AG09309 (cell line): ENCODE measurements around the gene STOM.

Experiments used
- DNase-seq: peaks from one replicate; pipeline ENCODE4 v3.0.0-alpha.2; 2010; ENCODE audit warnings: low read depth
- H3K4me3 ChIP-seq: 2 replicates; pipeline ENCODE4 v1.5.1; 2011; ENCODE audit warnings: mild to moderate bottlenecking, low read depth, low read length, moderate library complexity; ENCODE audit not compliant: control insufficient read depth
- CTCF ChIP-seq: IDR thresholded peaks from 2 replicates; pipeline ENCODE4 v1.5.1; 2011; ENCODE audit warnings: mild to moderate bottlenecking, low read depth, low read length, inconsistent platforms; ENCODE audit not compliant: insufficient read depth, control insufficient read depth; ENCODE audit errors: missing control alignments

Gene STOM

GRCh38 chr9:121322037-121322736, 47.9 kb downstream of the STOM start:
- no peak overlapping the region for H3K4me3 ChIP-seq
- DNase-seq = peak; percentile 90
- no peak for TF ChIP-seq CTCF

- no peak for TF ChIP-seq CTCF
- no peak for DNase-seq
Measured at GRCh38 chr9:121321016-121321503, 49.0 kb downstream of the STOM start.

GRCh38 chr9:121319383-121319780, 50.7 kb downstream of the STOM start:
- no peak for DNase-seq
- no peak for TF ChIP-seq CTCF
- no peak overlapping the region for H3K4me3 ChIP-seq

More at GRCh38 chr9:121321016-121321503, 49.0 kb downstream of the STOM start:
- no peak overlapping the region for H3K4me3 ChIP-seq

GRCh38 chr9:121318631-121319382, 51.2 kb downstream of the STOM start:
- DNase-seq = no peak
- no peak overlapping the region for H3K4me3 ChIP-seq
- no peak for TF ChIP-seq CTCF

- H3K4me3 ChIP-seq = no peak overlapping the region
- TF ChIP-seq CTCF = no peak
- no peak for DNase-seq
Measured at GRCh38 chr9:121317737-121318630, 52.1 kb downstream of the STOM start.

- H3K4me3 ChIP-seq = no peak overlapping the region
- DNase-seq = no peak
- TF ChIP-seq CTCF = no peak
Measured at GRCh38 chr9:121316852-121317373, 53.1 kb downstream of the STOM start.
